NK-92 (cell line): ENCODE measurements around the gene CHD1.

Source experiments
- DNase-seq: peaks from one replicate; lab custom pipeline; 2025; ENCODE audit not compliant: unreplicated experiment; lab: John Stamatoyannopoulos, UW

The CHD1 gene

DNA sequence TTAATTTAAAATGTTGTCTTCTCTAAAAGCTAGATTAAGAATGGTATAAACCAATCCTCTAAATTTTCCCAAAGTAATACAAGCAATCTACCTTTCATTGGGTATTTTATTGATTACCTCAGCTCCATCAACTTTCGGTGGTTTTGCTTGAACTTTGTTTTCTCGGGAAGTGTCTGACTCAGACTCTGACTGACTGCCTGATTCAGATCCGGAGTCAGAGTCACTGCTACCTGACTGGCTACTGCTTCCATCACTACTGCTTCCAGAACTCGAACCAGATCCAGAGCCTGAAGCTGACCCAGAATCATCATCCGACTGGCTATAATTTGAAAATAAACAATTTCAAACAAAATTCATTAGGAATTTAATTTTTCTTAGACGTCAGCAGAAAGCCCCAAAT, 24.0 kb downstream of the CHD1 start:
- no peak for DNase-seq

DNA sequence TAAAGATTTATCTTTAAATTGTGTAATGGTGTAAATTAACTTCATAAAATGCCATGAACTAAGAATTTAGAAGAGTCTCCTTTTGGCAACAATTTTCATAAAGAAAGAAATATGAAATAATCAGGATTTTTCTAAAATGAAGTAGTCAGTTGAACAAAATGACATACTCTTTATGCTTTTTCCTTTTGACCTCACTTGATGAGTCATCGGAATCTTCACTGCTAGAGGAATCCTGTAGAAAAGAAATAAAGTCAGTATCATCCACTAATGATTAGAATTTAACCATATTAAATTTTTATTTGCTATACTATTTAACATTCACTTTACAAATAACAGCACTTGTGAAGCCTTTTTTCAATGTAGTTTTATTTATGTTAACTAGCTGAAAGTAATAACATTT, 26.1 kb downstream of the CHD1 start:
- no peak for DNase-seq

DNA sequence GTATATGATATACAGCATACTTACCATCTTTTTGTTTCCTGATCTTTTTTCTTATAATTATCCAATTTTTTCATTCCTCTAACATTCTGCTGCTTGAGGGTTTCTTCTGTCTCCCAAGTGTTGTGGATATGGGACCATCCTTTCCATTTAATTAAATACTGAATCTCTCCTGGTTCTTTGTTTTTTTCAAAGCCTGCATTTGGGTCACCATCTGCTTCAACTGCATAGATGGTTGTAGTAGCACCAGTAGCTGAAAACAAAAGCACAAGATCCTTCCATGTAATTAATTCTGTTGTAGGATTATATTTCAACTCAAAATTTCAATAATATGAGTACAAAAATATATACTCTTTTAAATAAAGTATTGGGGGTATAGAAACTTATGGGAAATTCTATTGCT, 29.4 kb downstream of the CHD1 start:
- DNase-seq = no peak

DNA sequence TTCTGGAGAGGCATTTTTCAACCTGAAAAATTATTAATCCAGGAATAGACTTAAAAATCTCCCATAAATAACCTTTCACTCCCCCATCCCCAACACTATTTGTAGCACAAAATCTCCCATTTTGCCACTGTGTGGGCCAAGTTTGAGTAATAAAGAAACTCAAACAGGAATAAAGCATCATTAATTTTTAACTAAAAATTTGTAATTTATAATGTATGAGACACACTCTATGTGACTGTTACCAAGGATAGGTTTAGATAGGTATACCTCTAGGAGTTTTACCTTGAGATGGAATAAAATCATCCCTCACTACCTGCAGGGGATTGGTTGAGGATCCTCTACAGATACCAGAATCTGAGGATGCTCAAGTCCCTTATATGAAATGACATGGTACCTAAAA, 30.1 kb downstream of the CHD1 start:
- DNase-seq = no peak

DNA sequence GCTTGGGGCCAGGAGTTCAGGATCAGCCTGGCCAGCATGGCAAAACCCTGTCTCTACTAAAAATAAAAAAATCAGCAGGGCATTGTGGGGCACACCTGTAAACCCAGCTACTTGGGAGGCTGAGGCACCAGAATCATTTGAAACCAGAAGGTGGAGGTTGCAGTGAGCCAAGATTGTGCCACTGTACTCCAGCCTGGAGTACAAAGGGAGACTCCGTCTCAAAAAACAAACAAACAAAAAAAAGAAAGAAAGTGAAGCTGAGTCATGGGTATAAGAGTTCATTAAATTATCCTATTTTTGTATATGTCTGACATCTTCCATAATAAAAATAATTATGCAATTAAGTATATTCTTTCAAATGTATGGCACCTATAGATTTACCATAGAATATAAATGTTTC, 37.2 kb downstream of the CHD1 start:
- DNase-seq = no peak

DNA sequence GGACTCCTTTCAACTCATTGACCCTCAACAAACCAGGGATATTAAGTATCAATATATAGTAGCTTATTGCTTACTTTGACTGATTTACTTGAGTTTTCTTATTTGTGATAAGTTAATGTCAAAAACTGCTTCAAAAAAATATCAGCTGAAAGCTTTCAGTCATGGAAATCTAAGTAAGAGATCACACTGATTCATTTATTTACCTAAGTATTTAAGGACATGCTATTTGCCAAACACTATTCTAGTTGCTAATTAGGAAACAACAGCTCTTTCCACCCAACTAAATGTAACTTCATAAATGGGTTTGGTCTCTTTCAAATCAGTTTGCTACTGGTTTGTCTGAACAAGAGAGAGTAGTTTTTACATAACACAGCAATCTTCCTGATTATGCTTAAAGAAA, 48.2 kb downstream of the CHD1 start:
- DNase-seq = no peak

DNA sequence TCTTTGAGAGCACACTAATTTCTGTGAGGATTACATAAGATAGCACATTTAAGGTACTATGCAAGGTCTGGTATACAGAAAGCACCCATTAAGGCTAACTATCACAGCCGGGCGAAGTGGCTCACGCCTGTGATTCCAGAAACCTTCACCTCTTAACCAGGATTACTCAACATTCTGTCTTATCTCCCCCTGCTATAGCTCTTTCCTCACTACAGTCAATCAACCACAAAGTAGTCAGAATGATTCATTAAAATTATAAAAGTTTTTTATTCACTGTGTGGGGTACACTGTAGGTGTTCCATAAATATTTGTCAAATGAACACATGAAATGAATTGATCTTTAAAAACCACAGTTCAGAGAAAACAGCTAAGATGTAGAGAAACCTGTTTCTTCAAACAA, 48.7 kb downstream of the CHD1 start:
- no peak for DNase-seq

DNA sequence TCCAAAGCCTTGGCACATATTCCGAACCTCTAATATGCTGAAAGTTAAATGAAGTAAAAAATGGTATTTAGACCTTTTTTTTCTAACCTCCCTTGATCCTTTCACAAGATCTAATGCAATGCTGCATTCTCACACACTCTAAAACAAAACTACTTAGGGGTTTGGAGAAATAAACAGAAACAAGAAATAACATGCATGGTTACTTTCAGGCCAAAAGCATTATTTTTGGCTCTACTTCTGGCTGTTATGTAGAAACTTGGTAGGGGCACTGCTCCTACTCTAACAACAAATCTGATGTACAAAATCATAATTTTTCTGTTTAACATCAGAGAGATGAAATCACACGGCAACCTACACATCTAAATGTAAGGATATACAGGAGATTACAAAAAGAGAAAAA, 51.2 kb downstream of the CHD1 start:
- no peak for DNase-seq

DNA sequence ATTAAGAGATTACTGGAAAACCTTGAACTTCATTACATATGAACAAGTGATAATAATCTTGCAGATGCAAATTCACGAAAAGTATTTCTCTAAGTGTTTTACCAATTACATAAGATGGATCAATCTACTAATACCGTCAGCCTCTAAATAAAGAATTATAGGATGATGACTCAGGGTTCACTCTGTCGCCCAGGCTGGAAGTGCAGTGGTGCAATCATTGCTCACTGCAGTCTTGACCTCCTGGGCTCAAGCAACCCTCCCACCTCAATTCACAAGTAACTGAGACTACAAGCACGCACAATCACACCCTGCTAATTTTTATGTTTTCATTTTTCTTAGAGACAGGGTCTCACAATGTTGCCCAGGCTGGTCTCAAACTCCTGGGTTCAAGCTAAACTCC, 56.1 kb downstream of the CHD1 start:
- DNase-seq = no peak

DNA sequence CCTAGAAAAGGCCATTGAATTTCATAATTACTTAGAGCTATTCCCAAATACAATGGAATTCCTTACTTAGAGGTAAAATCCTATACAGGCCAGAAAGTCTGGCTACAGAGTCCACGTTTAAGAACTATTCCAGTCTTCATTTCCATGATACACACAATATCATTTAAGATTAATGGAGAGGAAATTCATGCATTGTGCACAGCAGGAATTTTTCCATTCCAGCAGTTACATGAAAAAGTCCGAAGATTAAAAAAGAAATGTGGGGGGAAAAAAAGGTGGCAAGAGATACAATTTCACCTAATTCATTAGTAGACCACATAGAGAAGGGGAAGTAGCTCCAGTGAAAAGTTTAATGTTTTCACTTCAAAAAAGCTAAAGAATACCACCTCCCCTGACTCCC, 63.1 kb downstream of the CHD1 start:
- DNase-seq = no peak

DNA sequence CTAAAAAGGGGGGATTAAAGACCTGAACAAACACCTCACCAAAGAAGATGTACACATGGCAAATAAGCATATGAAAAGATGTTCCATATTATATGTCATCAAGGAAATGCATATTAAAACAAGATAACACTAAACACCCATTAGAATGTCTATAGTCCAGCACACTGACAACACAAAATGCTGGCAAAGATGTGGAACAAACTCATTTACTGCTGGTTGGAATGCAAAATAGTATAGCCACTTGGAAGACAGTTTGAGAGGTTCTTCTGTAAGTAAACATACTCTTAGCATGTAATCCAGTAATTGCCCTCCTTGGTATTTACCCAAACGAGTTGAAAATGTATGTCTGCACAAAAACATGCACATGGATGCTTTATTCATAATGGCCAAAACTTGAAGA, 81.8 kb downstream of the CHD1 start:
- no peak for DNase-seq

DNA sequence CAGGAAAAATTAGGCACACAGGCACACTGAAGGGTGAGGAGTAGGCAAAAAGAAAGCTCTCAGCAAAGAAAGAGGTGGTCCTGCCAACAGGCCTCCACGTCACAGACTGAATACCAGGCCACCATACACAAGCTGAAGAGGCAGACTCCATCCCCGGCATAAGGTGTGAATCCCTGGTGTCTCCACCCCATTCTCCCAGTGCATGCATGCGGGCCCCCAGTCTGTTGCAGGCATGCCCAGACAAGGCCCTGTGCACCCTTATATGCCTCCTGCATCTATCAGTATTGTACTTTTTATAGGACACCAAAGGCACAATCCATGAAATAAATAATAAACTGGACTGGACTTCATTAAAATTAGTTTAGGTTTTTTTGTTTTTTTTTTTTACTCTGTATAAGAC, 82.3 kb downstream of the CHD1 start:
- no peak for DNase-seq

DNA sequence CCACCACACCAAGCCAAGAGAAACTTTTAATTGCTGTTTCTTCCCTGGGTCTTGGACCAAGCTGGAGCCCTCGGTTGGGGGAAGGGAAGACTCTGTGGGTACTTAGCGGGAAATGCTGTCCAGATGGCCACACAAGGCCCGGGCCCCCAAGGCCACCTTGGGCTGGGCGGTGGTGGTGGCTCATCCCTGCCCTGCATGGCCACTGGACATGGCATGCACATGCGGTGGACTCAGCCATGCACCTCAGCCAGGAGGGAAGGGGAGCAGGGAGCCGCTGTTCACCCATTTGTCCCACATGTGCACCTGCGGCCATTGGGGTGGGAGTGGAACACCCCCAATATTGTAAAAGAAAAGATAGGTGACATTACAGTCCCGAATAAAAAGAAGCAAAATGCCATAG, 82.9 kb downstream of the CHD1 start:
- no peak for DNase-seq

DNA sequence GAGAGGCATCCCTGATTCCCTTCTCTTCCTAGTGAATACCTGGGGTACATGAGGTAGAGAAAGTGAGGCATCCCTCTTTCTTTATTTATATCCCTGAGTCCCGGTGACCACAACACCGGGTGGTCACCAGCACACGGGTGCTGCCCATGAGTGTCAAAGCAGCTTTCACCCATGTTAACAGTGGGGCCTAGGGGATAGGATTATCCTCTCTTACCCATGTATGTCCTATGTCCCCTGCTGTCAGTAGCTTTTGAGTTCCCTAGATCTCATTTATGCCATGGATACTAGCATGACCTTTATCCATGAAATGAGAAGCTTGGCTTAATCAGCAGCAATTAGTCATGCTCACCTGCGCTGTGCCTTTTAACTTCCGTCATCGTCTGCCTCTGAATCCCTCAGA, 83.9 kb downstream of the CHD1 start:
- DNase-seq = no peak

DNA sequence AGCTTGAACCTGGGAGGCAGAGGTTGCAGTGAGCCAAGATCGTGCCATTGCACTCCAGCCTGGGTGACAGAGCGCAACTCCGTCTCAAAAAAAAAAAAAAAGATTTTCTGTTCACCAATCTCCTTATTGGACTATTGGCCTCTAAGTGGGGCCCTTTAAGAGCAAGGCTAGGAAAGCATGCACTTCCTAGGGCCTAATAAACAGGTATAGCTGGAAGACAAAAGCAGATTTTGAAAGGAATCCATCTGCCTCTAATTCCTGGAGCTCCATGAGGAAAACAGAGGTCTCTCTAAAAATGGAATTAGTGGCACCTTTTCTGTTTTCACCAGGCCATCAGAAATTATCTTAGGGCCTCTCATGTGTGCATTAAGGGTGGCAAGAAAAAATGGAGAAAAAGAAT, 85.3 kb downstream of the CHD1 start:
- no peak for DNase-seq

DNA sequence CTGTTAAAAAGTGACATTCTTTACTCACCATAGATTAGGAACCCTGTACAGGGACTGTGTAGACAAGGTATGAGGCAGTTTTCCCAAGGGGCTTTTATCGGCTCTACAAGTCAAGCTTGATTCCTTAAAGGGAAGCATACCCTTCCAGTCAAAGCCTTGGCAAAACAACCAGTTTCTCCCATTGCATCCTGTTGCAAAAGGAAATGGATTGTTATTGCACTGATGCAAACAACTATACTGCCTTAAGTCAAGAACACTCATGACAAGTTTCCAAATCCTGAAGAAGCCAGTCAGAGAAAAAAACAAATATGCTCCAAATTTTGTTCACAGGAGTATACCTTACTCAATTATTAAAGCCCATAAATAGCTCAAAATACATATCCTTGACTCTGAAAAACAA, 87.9 kb downstream of the CHD1 start:
- DNase-seq = no peak

DNA sequence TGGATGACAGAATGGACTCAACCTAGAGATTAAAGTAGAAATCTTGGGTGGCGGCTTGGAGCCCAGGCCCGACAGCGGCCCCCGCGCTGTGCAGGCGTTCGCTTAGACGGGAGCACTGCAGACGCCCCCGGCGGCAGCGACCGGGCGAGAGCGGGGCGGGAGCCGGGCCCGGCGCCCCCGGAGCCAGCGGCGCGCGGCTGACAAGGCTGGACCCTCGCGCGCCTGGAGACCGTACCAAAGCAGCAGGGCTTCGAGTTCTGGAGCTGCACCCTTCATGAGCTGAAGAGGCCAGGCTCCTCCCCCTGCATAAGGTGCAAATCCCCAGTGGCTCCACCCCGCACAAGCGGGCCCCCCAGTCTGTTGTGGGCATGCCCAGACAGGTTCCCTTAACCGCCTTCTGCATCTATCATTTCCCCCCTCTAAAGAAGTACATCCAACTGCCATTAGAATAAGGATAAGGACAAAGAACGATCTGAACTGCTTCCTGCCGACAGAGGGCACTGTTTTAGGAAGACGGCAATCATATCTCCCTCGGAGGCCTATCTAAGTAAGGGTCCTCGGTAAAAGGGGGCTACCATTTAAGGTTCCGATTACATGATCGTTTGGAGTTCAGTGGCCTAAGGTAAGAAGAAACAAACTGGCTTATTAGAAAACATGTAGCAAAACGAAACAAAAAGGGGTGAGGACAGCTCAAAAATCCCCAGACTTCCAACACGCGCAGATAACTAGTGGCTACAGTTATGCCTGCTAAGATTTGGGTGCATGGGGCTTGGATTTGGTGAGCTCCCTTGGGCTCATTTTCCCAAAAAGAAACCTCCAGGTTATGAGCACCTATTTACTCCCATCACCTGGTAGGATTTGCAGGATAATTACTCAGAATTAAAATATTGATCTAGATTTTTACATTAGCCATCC, 89.1 kb downstream of the CHD1 start:
- DNase-seq = no peak

DNA sequence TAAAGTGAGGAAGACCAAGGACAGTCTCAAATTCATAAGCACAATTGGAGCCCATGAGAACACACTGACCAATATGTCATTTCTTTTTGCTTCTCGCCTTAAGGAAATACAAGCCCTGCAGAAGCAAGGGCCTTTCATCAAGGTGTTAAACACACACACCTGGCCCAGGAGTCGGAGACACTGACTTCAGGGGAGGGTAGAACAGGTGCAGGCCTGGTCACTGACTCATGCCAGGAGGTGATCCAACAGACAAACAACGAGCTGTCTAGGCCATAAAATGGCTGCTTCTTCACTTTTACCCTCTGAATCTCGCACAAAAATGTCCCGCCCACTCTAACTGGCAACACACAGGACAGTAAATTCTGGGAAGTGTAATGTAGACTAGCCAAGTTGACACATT, 92.6 kb downstream of the CHD1 start:
- no peak for DNase-seq

DNA sequence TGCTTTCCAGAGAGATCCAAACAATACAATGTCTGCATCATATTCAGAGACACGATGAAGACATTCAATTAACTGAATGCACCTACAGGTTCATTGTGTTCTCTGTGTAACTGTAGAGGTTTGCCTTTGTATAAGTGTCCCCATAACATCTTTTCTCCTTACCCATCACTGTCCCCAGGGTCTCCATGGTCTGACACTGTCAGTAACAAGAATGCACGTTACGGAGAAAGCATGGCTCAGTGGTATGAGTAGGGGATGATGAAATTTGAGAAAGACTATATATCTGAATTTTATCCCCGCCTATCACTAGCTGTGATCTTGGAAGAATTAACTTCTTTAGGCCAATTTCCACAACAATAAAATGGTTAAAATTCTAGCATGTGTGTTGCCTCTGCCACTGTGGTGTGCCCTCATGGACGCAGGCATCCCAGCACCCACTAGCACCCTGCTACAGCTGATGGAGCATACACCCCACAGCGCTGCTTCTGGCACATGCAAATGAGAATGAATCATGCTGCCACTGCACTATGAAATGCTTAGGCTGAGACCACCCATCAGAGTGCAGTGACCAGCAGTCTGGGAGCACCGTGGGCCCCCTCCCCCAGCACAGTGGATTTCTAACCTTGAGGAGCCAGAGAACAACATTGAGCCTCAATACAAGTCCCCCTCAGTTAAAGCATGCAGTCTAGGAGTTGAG, 101.1 kb downstream of the CHD1 start:
- no peak for DNase-seq

DNA sequence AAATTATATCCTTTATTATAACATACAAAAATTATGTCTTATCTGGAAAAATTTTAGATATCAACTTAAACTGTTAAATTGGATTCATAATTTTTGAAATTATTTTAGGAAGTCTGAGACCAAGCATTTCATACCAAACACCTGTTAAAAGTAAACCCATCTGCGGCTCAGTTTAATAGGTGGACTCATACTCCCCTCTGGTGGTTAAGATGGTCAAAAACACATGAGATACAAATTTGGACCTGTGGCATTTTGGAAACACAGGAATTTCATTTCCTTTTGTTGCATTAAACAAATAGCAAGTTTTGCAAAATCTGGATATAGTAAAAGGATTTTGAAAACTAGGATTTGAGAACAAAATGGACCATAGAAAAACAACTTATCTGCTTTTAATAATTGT, 101.6 kb downstream of the CHD1 start:
- no peak for DNase-seq

DNA sequence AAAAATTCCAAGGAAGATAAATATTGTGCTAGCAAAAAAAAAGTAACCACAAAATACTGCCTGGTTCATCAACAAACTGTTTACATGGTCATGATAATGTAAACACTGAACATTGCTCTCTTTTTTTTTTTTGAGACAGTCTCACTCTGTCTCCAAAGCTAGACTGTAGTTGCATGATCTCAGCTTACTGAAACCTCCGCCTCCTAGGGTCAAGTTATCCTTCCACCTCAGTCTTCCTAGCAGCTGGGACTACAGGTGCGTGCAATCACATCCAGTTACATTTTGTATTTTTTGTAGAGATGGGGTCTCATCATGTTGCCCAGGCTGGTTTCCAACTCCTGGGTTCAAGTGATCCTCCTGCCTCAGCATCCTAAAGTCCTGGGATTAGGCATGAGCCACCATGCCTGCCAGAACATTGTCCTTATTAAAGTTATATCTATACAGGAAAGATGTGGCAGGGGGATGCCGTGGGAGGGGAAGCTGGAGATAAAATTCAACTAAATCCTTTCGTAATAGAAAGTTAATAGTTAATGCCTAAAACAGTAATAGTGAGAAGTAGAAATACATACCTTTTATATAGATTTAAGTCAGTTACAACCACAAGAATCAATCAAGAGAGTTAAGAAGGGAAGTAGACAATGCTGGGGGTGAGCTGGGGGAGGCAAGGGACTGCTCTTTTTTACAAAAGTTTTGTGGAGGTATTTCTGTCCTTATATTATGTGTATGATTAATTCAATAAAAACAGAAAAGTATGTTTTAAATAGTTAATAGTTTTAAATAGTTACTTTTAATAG, 103.0 kb downstream of the CHD1 start:
- no peak for DNase-seq
